H9 (cell line): ENCODE measurements around the gene RET. TPM values are rescaled to one million over a fixed set of nuclear protein-coding genes. Genes with fewer than 3 reads are reported as not detected.

Source experiments
- DNase-seq: peaks from one replicate; pipeline ENCODE4 v3.0.0-alpha.2; 2017
- H2AFZ ChIP-seq: one replicate; pipeline ENCODE4 v1.6.1; 2013; ENCODE audit warnings: mild to moderate bottlenecking, low read length, control low read depth, moderate library complexity
- H2AK5ac ChIP-seq: 2 replicates; pipeline ENCODE4 v1.6.1; 2013; ENCODE audit warnings: low read length, control low read depth, mixed read lengths; ENCODE audit not compliant: insufficient read length
- H2BK120ac ChIP-seq: one replicate; pipeline ENCODE4 v1.6.1; 2013; ENCODE audit warnings: low read depth, mild to moderate bottlenecking, low read length, control low read depth, inconsistent platforms; ENCODE audit not compliant: poor library complexity, severe bottlenecking
- H2BK12ac ChIP-seq: 2 replicates; pipeline ENCODE4 v1.6.1; 2013; ENCODE audit warnings: low read length, control low read depth, mixed read lengths, low read depth; ENCODE audit not compliant: insufficient read length
- H2BK15ac ChIP-seq: 2 replicates; pipeline ENCODE4 v1.6.1; 2013; ENCODE audit warnings: low read depth, low read length, control low read depth
- H2BK20ac ChIP-seq: one replicate; pipeline ENCODE4 v1.6.1; 2013; ENCODE audit warnings: low read depth, mild to moderate bottlenecking, low read length, control low read depth, inconsistent platforms; ENCODE audit not compliant: poor library complexity, severe bottlenecking
- H2BK5ac ChIP-seq: 2 replicates; pipeline ENCODE4 v1.6.1; 2013; ENCODE audit warnings: low read length, control low read depth, mixed read lengths; ENCODE audit not compliant: insufficient read length
- H3K14ac ChIP-seq: 2 replicates; pipeline ENCODE4 v1.6.1; 2013; ENCODE audit warnings: low read length, control low read depth; ENCODE audit not compliant: insufficient read depth
- H3K18ac ChIP-seq: 2 replicates; pipeline ENCODE4 v1.6.1; 2013; ENCODE audit warnings: low read depth, mild to moderate bottlenecking, mixed read lengths, low read length, control low read depth; ENCODE audit not compliant: insufficient read length
- H3K23ac ChIP-seq: 2 replicates; pipeline ENCODE4 v1.6.1; 2013; ENCODE audit warnings: low read length, control low read depth, mixed read lengths, low read depth; ENCODE audit not compliant: insufficient read length
- H3K23me2 ChIP-seq: 2 replicates; pipeline ENCODE4 v1.6.1; 2013; ENCODE audit warnings: low read depth, mild to moderate bottlenecking, mixed read lengths, low read length, control low read depth; ENCODE audit not compliant: insufficient read length, poor library complexity, severe bottlenecking
- H3K27ac ChIP-seq: 2 replicates; pipeline ENCODE4 v1.5.1; 2013; ENCODE audit warnings: low read length, control low read depth, mixed read lengths, low read depth; ENCODE audit not compliant: insufficient read length
- H3K27me3 ChIP-seq: 2 replicates; pipeline ENCODE4 v1.6.1; 2013; ENCODE audit warnings: low read length, control low read depth, inconsistent platforms; ENCODE audit not compliant: insufficient read depth
- H3K4ac ChIP-seq: 2 replicates; pipeline ENCODE4 v1.6.1; 2013; ENCODE audit warnings: low read depth, mild to moderate bottlenecking, control low read depth, inconsistent platforms, low read length, moderate library complexity
- H3K4me1 ChIP-seq: 2 replicates; pipeline ENCODE4 v1.6.1; 2013; ENCODE audit warnings: low read length, control low read depth, inconsistent platforms; ENCODE audit not compliant: insufficient read depth
- H3K4me2 ChIP-seq: 2 replicates; pipeline ENCODE4 v1.6.1; 2013; ENCODE audit warnings: low read length, control low read depth, mixed read lengths; ENCODE audit not compliant: insufficient read length, insufficient read depth
- H3K56ac ChIP-seq: 2 replicates; pipeline ENCODE4 v1.6.1; 2013; ENCODE audit warnings: low read depth, mild to moderate bottlenecking, mixed read lengths, low read length, control low read depth; ENCODE audit not compliant: insufficient read length
- H3K79me1 ChIP-seq: 2 replicates; pipeline ENCODE4 v1.6.1; 2013; ENCODE audit warnings: low read depth, mild to moderate bottlenecking, moderate library complexity, low read length, control low read depth, inconsistent platforms; ENCODE audit not compliant: insufficient read depth, poor library complexity, severe bottlenecking
- H3K79me2 ChIP-seq: 2 replicates; pipeline ENCODE4 v1.6.1; 2013; ENCODE audit warnings: low read length, control low read depth, inconsistent platforms; ENCODE audit not compliant: insufficient read depth
- H3K9ac ChIP-seq: 2 replicates; pipeline ENCODE4 v1.6.1; 2013; ENCODE audit warnings: low read length, control low read depth, mixed read lengths; ENCODE audit not compliant: insufficient read length; ENCODE audit errors: extremely low read depth
- H3K9me3 ChIP-seq: one replicate; pipeline ENCODE4 v1.6.1; 2013; ENCODE audit warnings: low read depth, low read length, inconsistent platforms; ENCODE audit not compliant: control insufficient read depth
- H3T11ph ChIP-seq: one replicate; pipeline ENCODE4 v1.6.1; 2013; ENCODE audit warnings: mild to moderate bottlenecking, low read length, control low read depth, inconsistent platforms
- H4K20me1 ChIP-seq: one replicate; pipeline ENCODE4 v1.6.1; 2013; ENCODE audit not compliant: control insufficient read depth, insufficient read length, insufficient read depth
- H4K5ac ChIP-seq: 2 replicates; pipeline ENCODE4 v1.6.1; 2013; ENCODE audit warnings: low read depth, mild to moderate bottlenecking, mixed read lengths, low read length, control low read depth; ENCODE audit not compliant: insufficient read length
- H4K8ac ChIP-seq: replicated peaks from 2 replicates; pipeline ENCODE4 v1.6.1; 2013; ENCODE audit warnings: low read length, control low read depth, mixed read lengths, low read depth; ENCODE audit not compliant: insufficient read length
- H4K91ac ChIP-seq: 2 replicates; pipeline ENCODE4 v1.6.1; 2013; ENCODE audit warnings: low read depth, mild to moderate bottlenecking, moderate library complexity, mixed read lengths, low read length, control low read depth; ENCODE audit not compliant: insufficient read length
- H3K27ac Mint-ChIP-seq, 3 experiments: 2 replicates in 2 of 3; 3 replicates in 1 of 3; pipeline ENCODE4 v1.8.0; 2020 to 2021; ENCODE audit warnings: mixed read lengths in 3 of 3, mild to moderate bottlenecking in 1 of 3, moderate library complexity in 1 of 3
- H3K27me3 Mint-ChIP-seq: 2 replicates; pipeline ENCODE4 v1.8.0; 2021; ENCODE audit warnings: low read depth, mild to moderate bottlenecking, moderate library complexity, mixed read lengths
- H3K36me3 Mint-ChIP-seq, 3 experiments: 2 replicates in 2 of 3; 3 replicates in 1 of 3; pipeline ENCODE4 v1.8.0; 2020 to 2021; ENCODE audit warnings: low read depth in 3 of 3, mixed read lengths in 3 of 3; ENCODE audit not compliant: insufficient read depth in 1 of 3
- H3K4me1 Mint-ChIP-seq, 2 experiments: 2 replicates each; pipeline ENCODE4 v1.8.0; 2020; ENCODE audit warnings: mixed read lengths in 2 of 2
- H3K4me3 Mint-ChIP-seq, 2 experiments: 2 replicates in 1 of 2; 3 replicates in 1 of 2; pipeline ENCODE4 v1.8.0; 2020 to 2021; ENCODE audit warnings: mild to moderate bottlenecking in 2 of 2, mixed read lengths in 2 of 2, moderate library complexity in 1 of 2
- H3K9me3 Mint-ChIP-seq, 2 experiments: 2 replicates in 1 of 2; 3 replicates in 1 of 2; pipeline ENCODE4 v1.8.0; 2020; ENCODE audit warnings: mild to moderate bottlenecking in 2 of 2, mixed read lengths in 2 of 2, moderate library complexity in 1 of 2
- CTCF ChIP-seq: fragments of 200-600 bp; sonication (generic); conservative IDR thresholded peaks from 3 replicates; pipeline ENCODE4 v1.8.0; 2021; ENCODE audit warnings: antibody characterized with exemption, mild to moderate bottlenecking
- WGBS: extraction: QIAGEN DNeasy Blood & Tissue Kit; methylation state at CpG from one replicate; pipeline ENCODE4 v1.1.7; 2013; ENCODE audit warnings: missing lambda C conversion rate, low lambda C conversion rate, mixed read lengths; ENCODE audit not compliant: insufficient read length; ENCODE audit errors: extremely low coverage; 5-methylcytosine and 5-hydroxymethylcytosine counted together
- total RNA-seq: library from RNA; stranded (reverse); gene quantifications from 2 replicates; pipeline ENCODE4 v1.2.1, GENCODE V29; 2021

RET gene
- total RNA-seq, 1 experiment from 2014 or later: 12.2 TPM

- no peak overlapping the region for H3K9ac ChIP-seq
- no peak overlapping the region for H3K27ac ChIP-seq
- H2BK20ac ChIP-seq: no peak overlapping the region
- no peak overlapping the region for H3K23ac ChIP-seq
- H3K4ac ChIP-seq: no peak overlapping the region
- no peak for DNase-seq
- H4K8ac ChIP-seq: no peak overlapping the region
- H2BK120ac ChIP-seq: no peak overlapping the region
- no peak overlapping the region for H3K27ac Mint-ChIP-seq
- H2BK15ac ChIP-seq: no peak overlapping the region
- no peaks in the 10 kb centered on the region; the same call in 1 of the 2 replicates for H3K27me3 ChIP-seq
- H3K36me3 Mint-ChIP-seq: no peaks in the 10 kb centered on the region
- H3T11ph ChIP-seq: no peak overlapping the region
- no peak for TF ChIP-seq CTCF
- H4K91ac ChIP-seq: no peak overlapping the region
- no peaks in the 10 kb centered on the region; a peak in 1 of 5 replicates for H3K9me3 Mint-ChIP-seq
- H3K27me3 Mint-ChIP-seq: peaks cover 29% of the 10 kb centered on the region
- H3K4me3 Mint-ChIP-seq: no peak overlapping the region
- H4K5ac ChIP-seq: no peak overlapping the region
- no peaks in the 10 kb centered on the region for H3K79me1 ChIP-seq
- no CpG with 5 or more reads among the region's 4 CpGs for WGBS
- no peaks in the 10 kb centered on the region for H3K79me2 ChIP-seq
- peaks cover 8 to 11% of the 10 kb centered on the region in 2 experiments for H3K4me1 Mint-ChIP-seq
- no peak overlapping the region for H3K56ac ChIP-seq
- no peak overlapping the region; the same call in 1 of the 2 replicates for H3K14ac ChIP-seq
- no peaks in the 10 kb centered on the region for H3K4me1 ChIP-seq
- no peak overlapping the region for H3K18ac ChIP-seq
- H3K4me2 ChIP-seq: no peak overlapping the region
- H4K20me1 ChIP-seq: no peaks in the 10 kb centered on the region
- H2AFZ ChIP-seq: no peak overlapping the region
- no peak overlapping the region for H2BK12ac ChIP-seq
- no peak overlapping the region for H2AK5ac ChIP-seq
- H3K23me2 ChIP-seq: no peaks in the 10 kb centered on the region
- H2BK5ac ChIP-seq: no peak overlapping the region
- no peaks in the 10 kb centered on the region for H3K9me3 ChIP-seq
Observed at GRCh38 chr10:43069579-43069978, 7.3 kb upstream of the RET start.
